HG02938 (cell line): ENCODE data around the gene FMN1.
"Not testable (repeated sequence)": the region's sequence is repeated elsewhere in the genome, so short reads cannot be mapped to it uniquely, and the experiment has no call there.

ENCODE experiments used
- ATAC-seq: cut with Tn5 transposase; IDR thresholded peaks from one replicate; pipeline ENCODE4 v1.9.1; 2021; ENCODE audit warnings: mild to moderate bottlenecking, moderate library complexity; ENCODE audit not compliant: unreplicated experiment

Gene FMN1

GRCh38 chr15:32983679-32984078, 210.8 kb downstream of the FMN1 start:
- no peak for ATAC-seq

- no peak for ATAC-seq
Observed at GRCh38 chr15:32982001-32982400, 212.5 kb downstream of the FMN1 start.

- ATAC-seq: no peak
Observed at GRCh38 chr15:32981536-32981935, 213.0 kb downstream of the FMN1 start.

- ATAC-seq: no peak
Observed at GRCh38 chr15:32979710-32980109, 214.8 kb downstream of the FMN1 start.

GRCh38 chr15:32977506-32977905, 217.0 kb downstream of the FMN1 start:
- ATAC-seq: no peak

GRCh38 chr15:32974691-32975090, 219.8 kb downstream of the FMN1 start:
- ATAC-seq: no peak

- ATAC-seq: no peak
Observed at GRCh38 chr15:32972686-32973085, 221.8 kb downstream of the FMN1 start.

GRCh38 chr15:32970847-32971246, 223.7 kb downstream of the FMN1 start:
- ATAC-seq: no peak

GRCh38 chr15:32967521-32967920, 227.0 kb downstream of the FMN1 start:
- ATAC-seq: no peak

GRCh38 chr15:32966512-32966911, 228.0 kb downstream of the FMN1 start:
- ATAC-seq: no peak

- ATAC-seq: no peak
Observed at GRCh38 chr15:32965897-32966296, 228.6 kb downstream of the FMN1 start.

- no peak for ATAC-seq
Observed at GRCh38 chr15:32959077-32959476, 235.4 kb downstream of the FMN1 start.

GRCh38 chr15:32957219-32957618, 237.3 kb downstream of the FMN1 start:
- no peak for ATAC-seq

GRCh38 chr15:32956711-32957110, 237.8 kb downstream of the FMN1 start:
- ATAC-seq: no peak

- ATAC-seq: no peak
Observed at GRCh38 chr15:32956006-32956405, 238.5 kb downstream of the FMN1 start.

GRCh38 chr15:32953533-32953910, 241.0 kb downstream of the FMN1 start:
- no peak for ATAC-seq

GRCh38 chr15:32952901-32953532, 241.5 kb downstream of the FMN1 start:
- no peak for ATAC-seq

- ATAC-seq: no peak
Observed at GRCh38 chr15:32951736-32952464, 242.6 kb downstream of the FMN1 start.

- ATAC-seq: not testable (repeated sequence)
Observed at GRCh38 chr15:32950051-32950450, 244.5 kb downstream of the FMN1 start.

GRCh38 chr15:32946210-32946609, 248.3 kb downstream of the FMN1 start:
- ATAC-seq: no peak

- ATAC-seq: no peak
Observed at GRCh38 chr15:32944431-32944830, 250.1 kb downstream of the FMN1 start.

- no peak for ATAC-seq
Observed at GRCh38 chr15:32943711-32944110, 250.8 kb downstream of the FMN1 start.

- ATAC-seq: no peak
Observed at GRCh38 chr15:32942401-32942841, 252.1 kb downstream of the FMN1 start.
